SHP77 (cell line): ENCODE data around the gene CMBL.
"Not testable (repeated sequence)": the region's sequence is repeated elsewhere in the genome, so short reads cannot be mapped to it uniquely, and the experiment has no call there.

Experiments used
- DNase-seq, 2 experiments: peaks; one replicate each; lab custom pipeline; 2025; lab: John Stamatoyannopoulos, UW

CMBL gene

DNA sequence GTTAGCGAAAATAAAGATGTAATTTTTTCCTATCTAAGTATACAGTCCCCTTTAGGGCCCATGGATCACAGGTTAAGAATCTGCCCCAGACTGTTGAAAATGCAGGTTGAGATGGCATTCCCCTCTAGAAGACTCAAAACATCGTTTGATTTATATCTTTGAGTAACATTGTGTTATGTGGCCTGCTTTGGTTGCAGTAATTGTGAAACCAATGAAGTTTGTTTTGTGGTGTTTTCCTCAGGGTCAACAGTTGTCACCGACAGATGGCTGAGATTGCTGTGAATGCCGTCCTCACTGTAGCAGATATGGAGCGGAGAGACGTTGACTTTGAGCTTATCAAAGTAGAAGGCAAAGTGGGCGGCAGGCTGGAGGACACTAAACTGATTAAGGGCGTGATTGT lies 49.8 kb downstream of the CMBL start:
- no peak for DNase-seq

DNA sequence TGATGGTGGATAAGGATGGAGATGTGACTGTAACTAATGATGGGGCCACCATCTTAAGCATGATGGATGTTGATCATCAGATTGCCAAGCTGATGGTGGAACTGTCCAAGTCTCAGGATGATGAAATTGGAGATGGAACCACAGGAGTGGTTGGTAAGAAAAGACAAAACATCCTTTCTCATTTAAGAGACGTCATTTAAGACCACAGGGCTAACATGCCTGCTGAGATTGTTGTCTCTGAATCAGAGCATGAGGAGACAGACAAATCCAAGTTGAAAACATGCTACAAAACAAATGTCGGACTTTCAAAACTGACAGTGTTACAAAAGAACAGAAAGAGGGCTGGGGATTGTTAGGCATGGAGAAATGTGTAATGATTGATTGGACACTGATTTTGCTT lies 53.0 kb downstream of the CMBL start:
- no peak for DNase-seq

DNA sequence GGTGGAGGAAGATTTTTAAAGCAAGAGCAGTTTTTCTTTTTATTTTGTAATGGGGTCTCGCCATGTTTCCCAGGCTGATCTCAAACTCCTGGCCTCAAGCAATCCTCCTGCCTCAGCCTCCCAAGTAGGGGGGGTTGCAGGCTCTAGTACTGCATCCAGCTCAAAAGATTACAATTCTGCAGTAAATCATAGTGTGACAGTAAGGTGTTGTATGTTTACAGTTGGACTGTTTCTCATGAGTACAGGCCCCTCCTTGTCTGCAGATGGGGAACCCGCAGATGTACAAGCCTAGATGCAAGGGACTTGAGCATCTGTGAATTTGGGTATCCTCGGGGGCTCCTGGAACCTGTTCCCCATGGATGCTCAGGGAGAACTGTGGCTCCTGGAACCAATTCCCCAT lies 54.3 kb downstream of the CMBL start:
- DNase-seq: no peak

DNA sequence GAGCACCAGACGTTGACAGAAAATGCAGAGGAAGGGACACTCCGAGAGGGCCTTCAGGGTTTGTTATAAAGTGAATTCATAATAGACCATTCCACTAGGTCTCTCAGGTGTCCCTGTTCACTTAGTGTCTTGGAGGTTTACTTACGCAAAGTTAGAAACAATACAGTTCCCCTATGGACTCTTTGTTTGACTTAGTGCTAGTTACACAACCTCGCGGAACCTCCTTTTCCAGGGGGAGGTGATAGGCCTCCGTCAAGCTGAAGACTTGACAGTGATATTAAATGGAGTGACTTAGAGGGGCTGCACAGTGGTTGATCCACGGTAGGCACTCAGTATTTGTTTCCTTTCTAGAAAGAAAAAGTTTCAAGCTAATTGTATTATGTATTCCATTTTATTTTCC lies 56.3 kb downstream of the CMBL start:
- DNase-seq: no peak

DNA sequence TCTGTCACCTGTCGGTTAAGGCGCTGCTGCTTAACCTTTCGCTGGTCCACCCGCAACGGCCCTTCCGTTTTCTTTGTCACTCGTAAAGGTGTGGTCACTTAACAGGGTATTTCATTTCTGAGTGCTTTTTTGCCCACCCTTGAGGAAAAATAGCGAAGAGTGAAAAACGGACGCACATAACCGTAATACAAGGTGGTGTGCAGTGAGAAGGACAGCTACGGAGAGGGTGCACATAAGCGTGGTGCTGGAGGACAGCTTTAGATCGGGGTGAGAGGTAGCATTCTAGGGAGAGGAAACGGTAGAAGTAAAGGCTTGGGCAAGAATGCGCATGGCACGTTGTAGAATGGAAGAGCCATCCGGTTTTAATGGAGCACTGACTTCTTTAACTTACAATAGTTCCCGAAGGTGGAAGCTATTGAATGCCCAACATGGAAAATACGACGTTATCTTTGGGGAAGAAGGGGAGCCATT lies 56.9 kb downstream of the CMBL start:
- no peak for DNase-seq

DNA sequence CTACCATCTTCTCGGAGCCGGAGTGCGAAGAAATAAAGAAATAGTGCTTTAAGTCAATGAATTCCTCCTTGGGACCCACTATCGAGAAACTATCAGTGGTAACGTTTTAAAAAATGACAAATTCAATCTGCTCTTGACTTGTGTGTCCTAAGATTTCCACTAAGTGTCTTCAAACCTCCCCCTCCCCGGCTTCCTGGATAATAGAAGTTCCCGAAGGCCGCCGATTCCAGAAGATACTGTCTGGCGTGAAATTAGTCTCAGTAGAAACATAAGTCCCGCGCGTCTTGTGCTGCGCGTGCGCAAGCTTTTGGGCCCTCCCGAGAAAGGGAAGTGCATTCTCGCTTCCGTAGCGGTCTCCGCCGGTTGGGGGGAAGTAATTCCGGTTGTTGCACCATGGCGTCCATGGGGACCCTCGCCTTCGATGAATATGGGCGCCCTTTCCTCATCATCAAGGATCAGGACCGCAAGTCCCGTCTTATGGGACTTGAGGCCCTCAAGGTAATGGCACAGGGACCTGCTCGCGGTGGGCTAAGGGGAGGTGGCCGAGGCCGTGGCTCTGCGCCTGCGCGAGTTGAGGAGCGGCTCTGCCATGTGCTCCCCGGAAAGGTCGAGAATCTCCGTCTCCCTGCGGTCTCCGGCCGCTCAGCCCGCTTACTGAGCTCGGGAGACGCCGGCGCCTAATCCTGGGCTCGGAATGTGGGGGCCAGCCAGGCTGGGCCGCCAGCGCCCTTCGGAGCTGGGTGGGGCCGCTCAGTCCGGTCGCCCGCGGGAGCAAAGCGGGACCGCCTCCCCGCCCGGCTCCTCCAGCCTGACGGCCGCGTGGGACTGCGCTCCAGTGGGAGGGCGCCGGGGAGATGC lies 57.5 kb downstream of the CMBL start, which contains the start of gene CCT5:
TSS of gene CCT5 (plus strand) at position 333 of the 858 bp plus-strand sequence. CDS start at position 394, 61 bp downstream.
- peak; percentile 97 to 99 for DNase-seq

DNA sequence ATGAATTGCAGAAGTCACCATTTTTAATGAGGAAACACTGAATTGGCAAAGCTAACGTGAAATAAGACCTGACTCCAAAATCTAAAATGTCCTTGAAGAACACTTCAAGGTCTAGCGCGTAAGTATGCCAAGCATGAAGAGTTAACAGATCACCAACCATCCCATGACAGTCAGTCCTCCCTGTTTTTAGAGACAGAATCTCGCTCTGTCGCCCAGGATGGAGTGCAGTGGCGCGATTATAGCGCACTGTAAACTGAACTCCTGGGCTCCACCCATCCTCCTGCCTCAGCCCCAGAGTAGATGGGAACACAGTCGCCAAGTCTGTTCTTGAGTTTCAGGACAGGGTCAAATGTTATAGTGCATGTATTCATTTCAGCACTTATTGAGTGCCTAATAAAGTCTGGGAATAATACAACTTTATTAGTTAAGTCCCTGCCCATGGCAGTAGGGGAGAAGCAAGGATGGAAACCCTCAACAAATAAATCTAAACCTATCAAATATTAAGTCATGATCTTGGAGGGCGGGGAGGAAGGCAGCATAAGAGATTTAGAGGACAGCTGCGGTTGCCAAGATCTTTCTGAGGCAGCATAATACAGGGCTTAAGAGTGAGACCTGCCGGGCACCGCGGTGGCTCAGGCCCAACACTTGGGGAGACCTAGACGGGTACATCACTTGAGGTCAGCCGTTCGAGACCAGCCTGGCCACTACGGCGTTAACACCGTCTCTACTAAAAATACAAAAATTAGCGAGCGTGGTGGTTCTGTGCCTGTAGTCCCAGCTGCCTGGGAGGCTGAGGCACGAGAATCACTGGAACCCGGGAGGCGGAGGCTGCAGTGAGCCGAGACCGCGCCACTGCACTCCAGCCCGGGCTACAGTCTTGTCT lies 59.1 kb downstream of the CMBL start:
- peak in 1 of 2 experiments; percentile 8 for DNase-seq

DNA sequence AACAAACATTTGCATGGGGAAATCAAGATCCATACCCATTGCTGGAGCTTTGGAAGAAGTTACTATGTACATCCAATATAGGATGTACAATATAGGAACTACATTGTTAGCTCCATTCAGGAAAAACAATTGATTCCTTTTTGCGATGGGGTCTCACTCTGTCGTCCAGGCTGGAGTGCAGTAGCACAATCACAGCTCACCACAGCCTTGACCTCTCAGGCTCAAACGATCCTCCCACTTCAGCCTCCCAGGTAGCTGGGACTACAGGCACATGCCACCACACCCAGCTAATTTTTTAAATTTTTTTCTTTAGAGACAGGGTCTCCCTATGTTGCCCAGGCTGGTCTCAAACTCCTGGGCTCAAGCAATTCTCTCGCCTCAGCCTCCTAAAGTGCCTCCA lies 60.5 kb downstream of the CMBL start:
- DNase-seq: not testable (repeated sequence)

DNA sequence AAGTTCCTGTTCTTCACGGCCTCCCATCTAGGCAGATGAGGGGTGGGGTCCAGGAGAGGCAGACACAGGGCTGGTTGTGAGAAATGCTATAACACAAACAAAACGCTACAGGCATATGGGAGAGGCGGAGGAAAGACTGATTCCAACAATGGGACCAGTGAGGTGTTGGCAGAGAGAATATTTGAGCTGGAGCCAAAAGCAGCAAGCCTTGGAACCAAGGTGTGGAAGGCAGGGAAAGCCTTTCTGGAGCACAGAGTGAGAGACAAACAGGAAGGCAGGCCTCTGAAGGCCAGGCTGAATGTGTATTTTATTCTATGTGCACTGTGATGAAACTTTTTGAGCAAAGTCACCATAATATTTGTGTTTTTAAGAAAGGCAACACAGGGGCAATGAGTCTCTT lies 60.9 kb downstream of the CMBL start:
- no peak for DNase-seq

DNA sequence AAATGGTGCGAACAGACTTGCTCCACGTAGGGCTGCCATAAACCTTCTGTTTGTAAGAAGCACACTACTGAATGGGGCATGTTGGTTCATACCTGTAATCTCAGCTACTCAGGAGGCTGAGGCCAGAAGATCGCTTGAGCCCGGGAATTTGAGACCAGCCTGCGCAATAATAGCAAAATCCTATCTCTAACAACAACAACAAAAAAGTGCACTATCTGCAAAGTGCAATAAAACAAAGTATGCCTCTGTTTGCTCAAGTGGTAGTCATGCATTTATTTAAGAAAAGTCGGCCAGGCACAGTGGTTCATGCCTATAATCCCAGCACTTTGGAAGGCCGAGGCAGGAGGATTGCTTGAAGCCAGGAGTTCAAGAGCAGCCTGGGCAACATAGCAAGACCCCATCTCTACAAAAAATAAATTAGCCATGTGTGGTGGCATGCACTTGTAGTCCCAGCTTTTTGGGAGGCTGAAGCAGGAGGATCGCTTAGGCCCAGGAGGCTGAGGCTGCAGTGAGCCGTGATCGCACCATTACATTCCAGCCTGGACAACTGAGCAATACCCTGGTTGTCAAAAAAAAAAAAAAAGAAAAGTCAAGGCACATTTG lies 63.3 kb downstream of the CMBL start:
- no peak for DNase-seq

DNA sequence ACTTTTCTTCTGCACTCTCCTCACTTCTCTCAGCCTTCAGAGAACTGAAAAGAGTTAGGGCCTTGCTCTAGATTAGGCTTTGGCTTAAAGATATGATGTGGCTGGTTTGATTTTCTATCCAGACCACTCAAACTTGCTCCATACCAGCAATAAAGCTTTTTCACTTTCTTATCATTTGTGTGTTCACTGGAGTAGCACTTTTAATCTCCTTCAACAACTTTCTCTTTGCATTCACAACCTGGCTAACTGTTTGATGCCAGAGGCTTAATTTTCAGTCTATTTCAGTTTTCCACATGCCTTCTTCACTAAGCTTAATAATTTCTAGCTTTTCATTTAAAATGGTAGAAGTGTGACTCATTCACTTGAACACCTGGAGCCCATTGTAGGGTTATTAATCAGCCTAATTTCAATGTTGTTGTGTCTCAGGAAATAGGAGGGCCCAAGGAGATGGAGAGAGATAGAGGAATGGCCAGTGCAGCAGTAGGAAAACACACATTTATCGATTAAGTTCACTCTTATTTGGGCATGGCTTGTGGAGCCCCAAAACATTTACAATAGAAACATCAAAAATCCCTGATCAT lies 64.0 kb downstream of the CMBL start:
- no peak for DNase-seq

DNA sequence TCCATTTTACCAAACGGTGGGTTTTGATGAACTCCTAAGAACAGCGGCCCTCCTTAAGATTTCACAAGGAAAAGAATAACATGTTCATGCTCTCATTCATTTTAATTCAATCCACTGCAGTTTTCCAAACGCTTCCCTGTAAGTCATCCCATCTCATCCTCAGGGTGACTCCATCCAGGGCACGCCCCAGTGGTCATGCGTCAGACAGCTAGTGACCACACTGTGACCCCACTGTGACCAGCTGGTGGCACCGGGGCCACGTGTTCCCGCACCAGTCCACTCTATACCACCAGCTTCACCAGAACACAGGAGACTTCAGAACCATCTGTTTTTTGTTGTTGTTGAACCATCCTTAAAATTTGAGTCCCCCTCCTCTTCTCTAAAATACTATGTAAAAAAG lies 72.4 kb downstream of the CMBL start:
- DNase-seq: no peak

DNA sequence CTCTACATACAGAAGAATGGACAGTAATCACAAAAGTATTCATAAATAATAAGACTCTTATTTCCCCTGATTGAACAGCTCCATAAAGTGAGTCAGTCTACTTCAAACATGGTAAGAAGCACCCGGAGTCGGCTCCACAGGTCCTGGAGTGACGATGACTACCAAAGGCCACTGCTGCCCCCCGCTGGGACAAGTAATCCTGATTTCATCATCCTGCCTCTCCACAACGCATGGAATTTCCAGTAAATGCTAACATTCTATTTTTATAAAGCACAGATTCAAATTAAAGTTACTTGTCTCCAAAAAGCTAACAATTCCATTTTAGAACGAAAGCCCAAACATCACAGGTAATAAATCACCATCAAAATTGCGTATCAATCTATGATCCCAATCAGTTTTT lies 74.2 kb downstream of the CMBL start:
- peak; percentile 40 for DNase-seq

DNA sequence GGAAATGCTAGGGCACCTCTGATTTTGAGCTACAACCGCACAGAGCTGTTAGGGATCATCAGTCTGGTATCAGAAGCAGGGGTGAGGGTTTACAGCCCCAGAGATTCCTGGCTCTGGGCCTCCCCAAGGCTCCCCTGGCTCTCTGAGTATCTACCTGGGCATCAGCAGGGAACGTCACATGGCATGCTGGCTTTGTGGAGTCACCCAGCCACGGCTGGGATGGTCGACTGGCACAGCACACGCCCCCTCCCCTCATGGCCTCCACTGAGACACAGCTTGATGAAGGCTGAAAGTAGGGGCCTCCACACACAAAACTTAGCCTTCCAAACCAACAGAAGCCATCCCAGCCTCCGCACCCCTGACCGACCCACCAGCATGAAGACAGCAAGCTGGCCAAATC lies 74.7 kb downstream of the CMBL start:
- DNase-seq: no peak

DNA sequence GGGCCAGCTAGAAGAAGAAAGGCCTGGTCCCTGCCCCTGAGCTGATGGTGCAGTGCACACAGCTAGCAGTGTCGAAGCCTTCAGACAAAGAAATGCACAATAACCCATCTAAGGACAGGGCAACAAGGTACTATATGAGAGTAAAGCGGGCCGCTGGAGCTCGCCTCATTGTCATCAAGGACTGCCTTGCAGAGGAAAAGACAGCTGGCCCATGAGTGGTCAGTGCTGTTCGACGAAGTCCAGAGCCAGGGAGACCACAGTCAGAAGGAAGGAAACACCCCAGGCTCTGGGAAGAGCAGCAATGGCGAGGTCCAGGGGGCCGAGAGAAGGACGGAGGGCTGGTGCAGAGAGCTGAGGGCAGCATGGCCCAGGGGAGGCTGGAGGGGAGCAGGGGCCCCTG lies 75.3 kb downstream of the CMBL start:
- DNase-seq: no peak

DNA sequence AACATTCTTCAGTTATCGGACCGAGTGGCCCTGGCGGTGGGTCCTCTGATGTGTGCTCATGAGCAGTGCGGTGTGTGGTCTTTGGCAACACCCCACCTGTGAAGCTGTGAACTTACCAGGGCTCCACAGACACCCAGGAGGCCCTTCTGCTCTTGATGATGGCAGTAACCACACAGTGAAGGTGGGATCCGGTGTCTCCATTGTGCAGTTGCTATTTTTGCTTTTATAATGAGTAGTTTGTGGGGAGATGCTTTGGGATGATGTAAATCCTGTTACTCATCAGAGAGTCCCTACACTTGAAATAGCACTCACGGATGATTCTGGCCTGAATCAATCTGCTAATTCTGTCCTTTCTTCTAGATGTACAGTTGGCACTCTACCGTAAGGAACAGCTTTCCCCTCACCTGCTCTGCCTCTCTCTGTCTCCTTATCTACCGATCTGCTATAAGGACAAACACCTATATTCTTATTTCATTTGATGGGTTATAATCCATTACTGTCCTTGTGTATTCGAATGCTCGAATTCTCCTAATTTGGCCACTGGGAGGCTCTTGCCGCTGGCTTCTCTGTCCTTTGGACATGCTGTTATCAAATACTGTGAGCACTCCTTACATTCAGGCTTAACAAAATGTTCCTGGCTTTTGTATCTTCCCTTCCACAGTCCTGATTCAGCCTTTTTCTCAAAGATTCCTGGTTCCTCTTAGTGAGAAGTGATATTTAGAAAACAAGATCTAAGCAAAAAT lies 78.2 kb downstream of the CMBL start:
- DNase-seq: no peak

DNA sequence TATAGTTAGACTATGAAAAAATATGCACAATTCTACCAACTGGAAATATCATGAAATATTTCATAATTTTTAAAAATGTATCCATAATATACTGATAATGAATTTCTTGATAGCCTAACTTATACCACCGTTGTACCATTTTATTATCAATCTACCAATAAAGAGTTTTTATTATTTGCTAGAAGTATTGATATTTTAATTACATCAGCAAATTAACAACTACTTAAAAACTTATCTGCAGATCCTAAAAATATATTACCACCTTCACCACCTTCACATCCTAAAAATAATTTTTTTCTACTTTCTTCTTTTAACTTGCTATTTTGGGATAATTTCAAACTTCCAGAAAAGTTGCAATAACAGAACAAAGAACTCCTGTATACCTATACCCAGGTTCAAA lies 79.4 kb downstream of the CMBL start:
- DNase-seq: no peak
